ENCODE results near the gene SMG7.
"Not testable (repeated sequence)": the region's sequence is repeated elsewhere in the genome, so short reads cannot be mapped to it uniquely, and the experiment has no call there.

Gene SMG7

DNA sequence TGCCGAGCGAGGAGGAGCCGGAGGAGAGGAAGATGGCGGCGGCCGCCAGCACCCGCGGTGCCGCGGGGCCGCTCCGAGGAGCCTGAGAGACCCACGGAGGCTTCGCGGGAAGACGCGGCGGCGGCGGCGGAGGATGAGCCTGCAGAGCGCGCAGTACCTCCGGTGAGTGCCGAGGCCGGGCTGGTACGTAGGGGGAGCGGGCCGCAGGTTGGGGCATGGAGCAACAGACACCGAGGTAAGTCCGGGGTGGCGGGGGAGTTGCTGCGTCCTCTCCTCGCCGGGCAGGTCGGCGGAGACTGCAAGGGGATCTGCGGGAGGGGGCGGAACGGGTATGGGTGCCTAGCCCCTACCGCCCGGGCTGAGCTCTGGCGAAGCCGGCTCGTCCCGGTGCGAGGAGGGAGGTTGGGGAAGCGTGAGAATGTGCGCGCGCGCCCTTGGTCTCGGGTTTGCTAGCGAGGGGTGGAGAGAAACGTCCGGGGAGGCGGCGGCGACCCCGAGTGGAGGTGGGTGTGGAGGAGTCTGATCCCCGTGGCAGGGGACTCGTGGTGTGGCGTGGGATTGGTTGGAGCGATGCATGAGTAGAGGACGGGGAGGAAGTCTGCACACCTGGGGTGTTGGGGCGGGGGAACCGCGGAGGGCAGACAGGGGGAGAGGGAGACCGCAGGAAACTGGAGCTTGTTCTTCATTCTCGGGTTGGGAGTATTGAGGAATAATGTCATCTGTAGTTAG is at the start of gene SMG7:
Gene SMG7, plus strand, starts transcription at position 12 of the 729 bp plus-strand sequence. Its CDS starts 122 bp downstream, at position 134.
- DNase-seq, result peak; percentile 48

DNA sequence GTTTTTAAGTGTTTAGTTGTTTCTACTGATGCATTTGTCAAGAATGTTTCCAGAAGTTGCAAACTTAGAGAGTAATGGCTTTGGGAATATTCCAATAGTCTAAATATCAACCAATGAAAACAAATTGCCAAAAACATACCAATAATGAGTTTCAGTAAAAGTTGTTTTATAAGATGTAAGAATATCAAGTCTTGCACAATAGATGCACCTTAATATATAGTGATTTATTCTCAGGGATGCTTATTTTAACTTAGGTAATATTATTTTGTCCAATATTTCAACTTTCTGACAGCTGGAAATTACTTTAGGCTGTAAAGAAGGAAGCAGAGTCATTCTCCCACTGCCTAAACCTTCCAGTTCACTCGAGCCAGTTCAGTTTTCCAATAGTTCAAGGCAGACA is 48.8 kb upstream of the SMG7 start:
- DNase-seq, result no peak

GRCh38 chr1:183424691-183425090 is 47.6 kb upstream of the SMG7 start:
- no peak for DNase-seq

DNA sequence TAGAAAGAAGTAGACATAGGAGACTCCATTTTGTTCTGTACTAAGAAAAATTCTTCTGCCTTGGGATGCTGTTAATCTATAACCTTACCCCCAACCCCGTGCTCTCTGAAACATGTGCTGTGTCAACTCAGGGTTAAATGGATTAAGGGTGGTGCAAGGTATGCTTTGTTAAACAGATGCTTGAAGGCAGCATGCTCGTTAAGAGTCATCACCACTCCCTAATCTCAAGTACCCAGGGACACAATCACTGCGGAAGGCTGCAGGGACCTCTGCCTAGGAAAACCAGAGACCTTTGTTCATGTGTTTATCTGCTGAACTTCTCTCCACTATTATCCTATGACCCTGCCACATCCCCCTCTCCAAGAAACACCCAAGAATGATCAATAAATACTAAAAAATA is 44.7 kb upstream of the SMG7 start:
- DNase-seq, result not testable (repeated sequence)

DNA sequence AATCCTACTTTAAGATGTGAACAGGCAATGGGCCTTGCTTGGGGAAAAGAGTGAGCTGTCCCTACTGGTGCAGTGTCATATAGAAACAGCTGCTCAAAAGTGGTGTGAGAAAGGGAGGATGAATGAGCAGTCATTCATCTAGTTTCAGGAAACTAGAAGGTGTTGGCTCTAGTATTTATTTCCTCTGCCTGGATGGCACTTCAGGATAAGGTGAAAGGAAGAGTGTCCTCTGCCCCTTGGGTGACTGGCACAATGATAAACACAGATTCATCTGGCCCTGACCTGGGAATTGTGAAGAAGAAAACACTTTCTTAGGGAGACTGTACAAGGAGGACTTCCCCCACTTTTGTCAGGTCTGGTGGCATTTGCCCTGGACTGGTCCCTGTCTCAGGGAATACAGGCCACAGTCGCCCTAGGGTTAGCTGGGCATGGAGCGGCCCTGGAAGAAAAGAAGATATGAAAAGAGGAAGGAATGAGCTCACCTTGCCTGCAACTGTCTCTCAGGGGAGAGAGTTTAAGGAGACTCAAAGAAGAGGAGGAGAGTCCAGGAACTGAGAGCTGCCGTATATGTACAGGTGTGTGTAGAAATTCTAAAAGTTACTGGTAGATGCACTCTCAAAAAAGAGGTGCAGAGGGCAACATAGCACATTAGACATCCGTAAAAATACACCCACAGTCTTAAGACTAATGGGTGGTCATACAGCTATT is 40.3 kb upstream of the SMG7 start:
- DNase-seq, result no peak

DNA sequence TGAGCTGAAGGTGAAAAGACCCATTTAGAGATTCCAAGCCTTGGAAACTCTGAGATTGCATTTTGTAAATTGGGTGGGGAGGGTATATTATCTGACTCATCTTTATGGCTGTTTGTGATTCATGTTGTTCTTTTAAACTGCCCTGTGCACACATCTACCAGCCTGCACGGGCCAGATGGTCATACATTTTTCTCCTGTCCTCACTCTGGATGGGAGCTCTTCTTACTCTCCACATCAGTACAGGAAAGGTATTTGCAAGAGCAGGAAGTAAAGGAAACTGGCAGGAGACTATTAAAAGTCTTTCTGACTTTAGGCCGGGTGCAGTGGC is 39.8 kb upstream of the SMG7 start:
- no peak for DNase-seq

- DNase-seq, result no peak
These were observed 38.6 kb upstream of the SMG7 start for GRCh38 chr1:183433703-183434102.

DNA sequence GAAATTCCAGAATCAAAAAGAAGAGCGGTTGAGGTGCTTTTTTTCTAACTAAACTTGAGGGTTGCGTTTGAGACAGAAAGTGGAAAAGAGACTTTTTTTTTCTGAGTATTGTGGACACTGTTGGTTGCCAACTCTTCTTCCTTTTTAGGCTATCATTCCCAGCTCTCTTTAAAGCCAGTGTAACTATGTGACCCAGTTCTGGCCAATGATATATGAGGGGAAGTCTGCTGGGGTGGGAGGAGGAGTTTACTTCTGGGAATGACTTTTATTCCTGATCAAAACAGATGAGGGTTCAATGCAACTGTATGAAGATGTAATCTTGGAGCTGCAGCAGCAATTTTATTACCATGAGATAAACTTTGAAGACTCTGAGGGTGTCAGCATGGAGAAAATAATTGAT is 36.8 kb upstream of the SMG7 start:
- no peak for DNase-seq

- DNase-seq, result no peak
These were observed 34.2 kb upstream of the SMG7 start for GRCh38 chr1:183438060-183438459.

GRCh38 chr1:183443011-183443410 is 29.3 kb upstream of the SMG7 start:
- peak; percentile 67 for DNase-seq

DNA sequence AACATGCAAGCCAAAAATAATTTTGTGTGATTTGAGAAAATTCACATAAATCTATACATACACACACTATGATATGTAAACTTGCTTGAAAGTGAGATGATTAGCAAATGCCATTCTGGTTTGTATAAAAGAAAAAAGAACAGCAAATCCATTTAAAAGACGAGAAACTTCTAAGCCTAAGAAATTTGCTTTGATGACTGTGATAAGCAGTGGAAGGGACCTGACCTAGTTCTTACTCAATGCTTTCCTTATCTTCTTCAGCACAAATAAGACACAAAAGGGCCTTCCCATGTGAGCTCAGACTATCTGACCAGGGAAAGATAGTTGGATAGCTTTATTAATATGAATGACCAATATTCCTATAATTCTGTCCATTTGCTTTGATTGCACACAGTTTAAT is 28.8 kb upstream of the SMG7 start:
- DNase-seq, result no peak

- peak; percentile 14 for DNase-seq
These were observed 28.1 kb upstream of the SMG7 start for GRCh38 chr1:183444243-183444642.

DNA sequence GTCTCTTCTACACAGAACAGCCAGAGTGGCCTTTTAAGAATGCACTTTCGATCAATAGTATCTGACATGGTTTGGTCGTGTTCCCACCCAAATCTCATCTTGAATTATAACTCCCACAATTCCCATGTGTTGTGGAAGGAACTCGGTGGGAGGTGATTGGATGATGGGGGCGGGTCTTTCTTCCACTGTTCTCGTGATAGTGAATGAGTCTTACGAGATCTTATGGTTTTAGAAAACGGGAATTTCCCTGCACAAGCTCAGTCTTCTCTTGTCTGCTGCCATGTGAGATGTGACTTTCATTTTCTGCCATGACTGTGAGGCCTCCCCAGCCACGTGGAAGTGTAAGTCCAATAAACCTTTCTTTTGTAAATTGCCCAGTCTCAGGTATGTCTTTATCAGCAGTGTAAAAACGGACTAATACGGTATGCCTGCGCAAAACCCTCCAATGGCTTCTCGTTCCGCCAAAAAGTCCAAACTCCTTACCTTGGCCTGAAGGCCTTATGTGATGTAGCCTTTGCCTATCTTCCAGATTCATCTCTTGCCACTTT is 23.0 kb upstream of the SMG7 start:
- DNase-seq, result no peak

DNA sequence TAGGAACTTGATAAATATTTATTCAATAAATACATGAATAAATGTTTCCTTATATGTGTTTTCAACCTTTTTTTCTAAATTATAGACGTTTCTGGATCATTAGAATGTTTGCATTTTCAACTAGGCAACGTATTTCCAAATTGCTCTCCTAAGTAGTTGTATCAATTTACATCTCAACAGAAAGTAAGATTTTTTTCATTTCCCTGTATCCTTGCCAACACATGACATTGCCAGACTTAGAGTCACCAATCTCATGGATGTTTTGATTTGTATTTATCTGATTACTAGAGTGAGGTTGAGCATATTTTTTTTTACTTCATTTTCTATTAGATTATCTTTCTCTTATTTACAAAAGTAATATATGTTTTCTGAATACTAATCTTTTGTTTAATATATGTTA is 22.2 kb upstream of the SMG7 start:
- DNase-seq, result peak; percentile 16

DNA sequence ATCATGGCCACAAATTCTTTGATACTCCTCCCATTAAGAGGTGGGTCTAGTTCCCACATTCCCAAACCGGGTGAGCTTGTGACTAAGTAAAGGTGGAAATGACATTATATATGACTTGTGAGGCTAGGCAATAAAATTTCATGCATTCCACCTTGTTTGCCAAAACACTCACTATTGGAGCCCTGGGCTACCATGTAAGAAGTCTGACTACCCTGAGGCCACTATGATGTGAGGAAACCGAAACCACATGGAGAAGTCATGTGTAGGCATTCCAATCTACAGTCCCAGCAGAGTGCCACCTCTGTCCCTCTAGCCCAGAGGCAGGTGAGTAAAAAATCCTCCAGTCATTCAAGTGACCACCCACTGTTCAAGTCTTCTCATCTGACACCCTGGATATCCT is 17.9 kb upstream of the SMG7 start:
- DNase-seq, result no peak

- no peak for DNase-seq
These were observed 15.5 kb upstream of the SMG7 start for GRCh38 chr1:183456826-183457225.

DNA sequence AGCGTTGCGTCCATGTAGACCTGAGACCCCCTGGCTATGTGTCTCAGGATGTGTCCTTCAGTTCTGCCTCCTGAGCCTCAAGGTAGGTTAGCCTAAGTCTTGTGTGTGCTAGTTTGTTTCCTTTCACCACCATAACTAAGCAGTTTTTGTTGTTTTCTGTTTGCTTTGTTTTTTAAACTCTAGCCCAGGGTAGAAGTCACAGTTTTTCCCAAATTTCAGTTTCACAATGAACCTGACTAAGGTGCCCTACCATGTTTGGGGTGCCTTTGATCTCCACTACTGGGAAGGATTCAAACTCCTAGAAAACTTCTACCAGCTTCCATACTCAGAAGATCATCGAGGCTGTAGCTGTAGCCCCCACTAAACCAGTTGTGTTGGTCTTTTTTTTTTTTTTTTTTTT is 14.8 kb upstream of the SMG7 start:
- DNase-seq, result no peak

- DNase-seq, result no peak
These were observed 11.7 kb upstream of the SMG7 start for GRCh38 chr1:183460596-183460995.

DNA sequence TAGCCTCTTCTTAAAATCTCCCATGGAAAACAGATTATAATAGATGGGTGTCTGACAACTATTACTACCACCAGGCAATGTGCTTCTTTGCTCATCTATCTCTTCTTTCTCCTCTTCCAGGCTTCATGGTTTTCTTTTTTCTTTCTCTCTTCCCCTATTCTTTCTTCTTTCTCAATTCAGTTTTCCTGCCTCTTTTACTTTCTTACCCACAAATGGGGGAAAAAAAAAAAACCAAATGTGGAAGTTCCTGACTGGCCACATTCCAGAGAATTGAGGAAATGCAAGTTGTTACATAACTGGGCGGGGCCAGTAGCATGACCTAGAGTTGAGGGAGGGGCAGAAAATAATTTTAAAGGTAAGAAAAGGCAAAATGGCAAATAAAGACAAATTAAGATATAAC is 10.9 kb upstream of the SMG7 start:
- no peak for DNase-seq

DNA sequence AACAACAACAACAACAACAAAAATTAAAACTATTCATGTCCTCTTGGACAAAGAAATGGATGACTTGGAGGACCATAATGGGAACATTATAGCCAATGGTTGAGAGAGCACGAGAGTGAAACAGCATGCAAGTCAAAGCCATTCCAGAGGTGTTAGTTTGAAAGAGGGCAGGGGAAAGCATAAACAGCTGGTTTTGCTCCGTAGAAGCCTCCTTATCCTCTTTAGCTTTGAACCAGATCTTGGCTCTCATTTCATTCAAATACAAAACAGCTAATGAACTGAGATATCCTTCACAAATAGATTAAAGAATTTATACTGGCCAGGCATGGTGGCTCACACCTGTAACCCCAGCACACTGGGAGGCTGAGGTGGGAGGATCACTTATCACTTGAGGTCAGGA is 8.7 kb upstream of the SMG7 start:
- no peak for DNase-seq

DNA sequence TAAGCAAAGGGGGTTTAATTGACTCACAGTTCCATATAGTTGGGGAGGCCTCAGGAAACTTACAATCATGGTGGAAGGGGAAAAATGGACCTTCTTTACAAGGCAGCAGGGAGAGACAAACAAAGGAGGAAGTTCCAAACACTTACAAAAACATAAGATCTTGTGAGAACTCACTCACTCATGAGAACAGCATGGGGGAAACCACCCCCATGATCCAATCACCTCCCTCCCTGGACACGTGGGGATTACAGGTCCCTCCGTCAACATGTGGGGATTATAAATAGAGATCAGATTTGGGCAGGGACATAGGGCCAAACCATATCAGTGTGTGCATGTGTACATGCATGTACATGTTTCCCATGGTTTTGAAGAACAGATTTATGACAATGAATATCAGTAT is 5.5 kb upstream of the SMG7 start:
- no peak for DNase-seq

DNA sequence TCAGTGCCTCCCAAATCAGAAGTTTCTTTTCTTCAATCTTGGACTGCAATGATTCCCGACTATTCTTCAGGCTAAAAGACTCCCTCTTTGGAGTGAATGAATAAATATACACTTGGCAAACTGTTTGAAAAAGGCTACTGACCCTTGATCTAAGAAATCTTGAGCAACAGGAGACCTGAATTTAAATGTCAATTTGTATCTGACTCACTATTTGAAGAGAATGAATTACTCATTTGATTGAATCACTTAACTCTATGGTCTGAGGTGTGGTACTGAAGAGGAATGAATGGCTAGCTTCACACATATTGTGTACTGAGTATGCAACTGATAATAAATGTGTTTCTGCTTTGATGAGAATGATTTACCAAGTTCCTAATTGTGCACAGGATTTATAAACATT is 4.6 kb upstream of the SMG7 start:
- DNase-seq, result no peak

DNA sequence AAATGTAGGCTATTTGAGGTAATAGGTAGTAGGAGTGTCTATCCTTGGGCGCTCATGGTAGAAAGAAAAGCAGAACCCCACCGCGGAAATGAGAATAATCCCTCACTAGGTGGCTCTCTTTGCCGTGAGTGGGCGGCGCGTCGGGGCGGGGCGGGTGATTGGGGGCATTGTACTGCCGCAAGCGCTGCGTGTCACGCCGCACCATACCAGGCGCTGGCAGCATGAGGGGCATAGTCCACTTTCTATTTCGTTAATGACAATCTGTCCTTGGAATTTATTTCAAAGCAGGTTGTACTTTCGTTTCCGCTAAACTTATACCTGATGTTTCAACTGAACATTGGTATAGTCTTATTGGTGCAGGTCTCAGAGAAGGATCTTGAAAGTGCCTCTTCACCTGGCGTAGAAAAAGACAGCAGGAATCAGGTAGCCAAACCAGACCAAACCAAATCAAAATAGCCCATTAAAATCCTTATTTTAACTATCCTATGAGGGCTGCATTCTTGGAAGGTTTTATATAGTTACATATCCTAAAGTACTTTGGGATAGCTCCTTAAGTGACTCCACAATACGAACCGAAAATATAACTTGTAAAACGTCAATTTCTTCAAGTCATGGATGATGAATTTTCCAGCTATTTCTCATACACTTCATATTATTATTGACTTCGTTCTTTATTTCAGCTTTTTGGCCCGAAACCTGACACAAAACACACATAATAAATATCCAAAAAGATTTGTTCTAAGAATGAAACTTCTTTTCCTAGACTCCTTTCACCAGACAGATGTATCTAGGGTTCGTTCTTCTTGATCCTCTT is 1.9 kb upstream of the SMG7 start:
- peak; percentile 88 for DNase-seq

Measured in NCI-H2171 (cell line).